ENCODE data around the gene PLCH2.

PLCH2 gene

GRCh38 chr1:2510366-2511155, 34.5 kb downstream of the PLCH2 start:
- Mint-ChIP-seq H3K4me1 (ENCODE audit: low read depth) (no peaks in the 10 kb centered on the region), H3K27me3 (no peaks in the 10 kb centered on the region), H3K27ac (no peak overlapping the region), H3K9me3 (no peaks in the 10 kb centered on the region), H3K4me3 (no peak overlapping the region), H3K36me3 (ENCODE audit: low read depth) (peaks cover 4% of the 10 kb centered on the region)

- H3K9me3 Mint-ChIP-seq = no peaks in the 10 kb centered on the region
- H3K27me3 Mint-ChIP-seq = no peaks in the 10 kb centered on the region
- H3K4me1 Mint-ChIP-seq (ENCODE audit: low read depth) = no peaks in the 10 kb centered on the region
- peaks cover 8% of the 10 kb centered on the region for H3K36me3 Mint-ChIP-seq (ENCODE audit: low read depth)
- H3K4me3 Mint-ChIP-seq = no peak overlapping the region
- H3K27ac Mint-ChIP-seq = no peak overlapping the region
Measured at GRCh38 chr1:2512862-2513421, 36.9 kb downstream of the PLCH2 start.

GRCh38 chr1:2513939-2514652, 38.0 kb downstream of the PLCH2 start:
- H3K36me3 Mint-ChIP-seq (ENCODE audit: low read depth) = peaks cover 10% of the 10 kb centered on the region
- H3K9me3 Mint-ChIP-seq = no peaks in the 10 kb centered on the region
- H3K27ac Mint-ChIP-seq = no peak overlapping the region
- no peaks in the 10 kb centered on the region for H3K4me1 Mint-ChIP-seq (ENCODE audit: low read depth)
- H3K4me3 Mint-ChIP-seq = no peak overlapping the region
- H3K27me3 Mint-ChIP-seq = no peaks in the 10 kb centered on the region

GRCh38 chr1:2514863-2515762, 39.0 kb downstream of the PLCH2 start:
- H3K27me3 Mint-ChIP-seq = no peaks in the 10 kb centered on the region
- H3K4me1 Mint-ChIP-seq (ENCODE audit: low read depth) = no peaks in the 10 kb centered on the region
- no peak overlapping the region for H3K27ac Mint-ChIP-seq
- no peak overlapping the region for H3K4me3 Mint-ChIP-seq
- H3K9me3 Mint-ChIP-seq = no peaks in the 10 kb centered on the region
- H3K36me3 Mint-ChIP-seq (ENCODE audit: low read depth) = peaks cover 10% of the 10 kb centered on the region

- H3K36me3 Mint-ChIP-seq (ENCODE audit: low read depth) = peaks cover 13% of the 10 kb centered on the region
- no peak overlapping the region for H3K27ac Mint-ChIP-seq
- no peak overlapping the region for H3K4me3 Mint-ChIP-seq
- H3K27me3 Mint-ChIP-seq = no peaks in the 10 kb centered on the region
- H3K9me3 Mint-ChIP-seq = no peaks in the 10 kb centered on the region
- no peaks in the 10 kb centered on the region for H3K4me1 Mint-ChIP-seq (ENCODE audit: low read depth)
Measured at GRCh38 chr1:2515763-2516080, 39.6 kb downstream of the PLCH2 start.

- no peaks in the 10 kb centered on the region for H3K9me3 Mint-ChIP-seq
- H3K27me3 Mint-ChIP-seq = no peaks in the 10 kb centered on the region
- H3K4me3 Mint-ChIP-seq = no peak overlapping the region
- H3K4me1 Mint-ChIP-seq (ENCODE audit: low read depth) = no peaks in the 10 kb centered on the region
- peaks cover 17% of the 10 kb centered on the region for H3K36me3 Mint-ChIP-seq (ENCODE audit: low read depth)
- no peak overlapping the region for H3K27ac Mint-ChIP-seq
Measured at GRCh38 chr1:2516124-2516523, 40.0 kb downstream of the PLCH2 start.

- peaks cover 18% of the 10 kb centered on the region for H3K36me3 Mint-ChIP-seq (ENCODE audit: low read depth)
- H3K27ac Mint-ChIP-seq = no peak overlapping the region
- H3K4me3 Mint-ChIP-seq = no peak overlapping the region
- no peaks in the 10 kb centered on the region for H3K27me3 Mint-ChIP-seq
- H3K4me1 Mint-ChIP-seq (ENCODE audit: low read depth) = no peaks in the 10 kb centered on the region
- no peaks in the 10 kb centered on the region for H3K9me3 Mint-ChIP-seq
Measured at GRCh38 chr1:2516946-2517345, 40.9 kb downstream of the PLCH2 start.

GRCh38 chr1:2517966-2518365, 41.9 kb downstream of the PLCH2 start:
- H3K4me3 Mint-ChIP-seq = no peak overlapping the region
- no peak overlapping the region for H3K27ac Mint-ChIP-seq
- H3K9me3 Mint-ChIP-seq = no peaks in the 10 kb centered on the region
- H3K36me3 Mint-ChIP-seq (ENCODE audit: low read depth) = peaks cover 17% of the 10 kb centered on the region
- H3K27me3 Mint-ChIP-seq = no peaks in the 10 kb centered on the region
- H3K4me1 Mint-ChIP-seq (ENCODE audit: low read depth) = peaks cover 6% of the 10 kb centered on the region

- Mint-ChIP-seq H3K9me3 (no peaks in the 10 kb centered on the region), H3K36me3 (ENCODE audit: low read depth) (peaks cover 14% of the 10 kb centered on the region), H3K4me3 (no peak overlapping the region), H3K4me1 (ENCODE audit: low read depth) (peaks cover 12% of the 10 kb centered on the region), H3K27ac (no peak overlapping the region), H3K27me3 (no peaks in the 10 kb centered on the region)
Measured at GRCh38 chr1:2518528-2518927, 42.4 kb downstream of the PLCH2 start.

GRCh38 chr1:2519029-2519685, 43.1 kb downstream of the PLCH2 start:
- Mint-ChIP-seq H3K4me3 (no peak overlapping the region), H3K27ac (no peak overlapping the region), H3K4me1 (ENCODE audit: low read depth) (peaks cover 18% of the 10 kb centered on the region), H3K9me3 (no peaks in the 10 kb centered on the region), H3K36me3 (ENCODE audit: low read depth) (peaks cover 14% of the 10 kb centered on the region), H3K27me3 (no peaks in the 10 kb centered on the region)

GRCh38 chr1:2519729-2520128, 43.6 kb downstream of the PLCH2 start:
- Mint-ChIP-seq H3K9me3 (no peaks in the 10 kb centered on the region), H3K36me3 (ENCODE audit: low read depth) (peaks cover 14% of the 10 kb centered on the region), H3K27ac (no peak overlapping the region), H3K4me3 (no peak overlapping the region), H3K27me3 (no peaks in the 10 kb centered on the region), H3K4me1 (ENCODE audit: low read depth) (peaks cover 24% of the 10 kb centered on the region)

GRCh38 chr1:2520206-2520605, 44.1 kb downstream of the PLCH2 start:
- peaks cover 14% of the 10 kb centered on the region for H3K36me3 Mint-ChIP-seq (ENCODE audit: low read depth)
- no peaks in the 10 kb centered on the region for H3K27me3 Mint-ChIP-seq
- H3K4me3 Mint-ChIP-seq = no peak overlapping the region
- no peaks in the 10 kb centered on the region for H3K9me3 Mint-ChIP-seq
- peaks cover 29% of the 10 kb centered on the region for H3K4me1 Mint-ChIP-seq (ENCODE audit: low read depth)
- no peak overlapping the region for H3K27ac Mint-ChIP-seq

- Mint-ChIP-seq H3K4me1 (ENCODE audit: low read depth) (peaks cover 32% of the 10 kb centered on the region), H3K4me3 (no peak overlapping the region), H3K36me3 (ENCODE audit: low read depth) (peaks cover 14% of the 10 kb centered on the region), H3K27me3 (no peaks in the 10 kb centered on the region), H3K27ac (no peak overlapping the region), H3K9me3 (no peaks in the 10 kb centered on the region)
Measured at GRCh38 chr1:2520806-2521205, 44.7 kb downstream of the PLCH2 start.

- H3K4me1 Mint-ChIP-seq (ENCODE audit: low read depth) = peaks cover 37% of the 10 kb centered on the region
- H3K27me3 Mint-ChIP-seq = no peaks in the 10 kb centered on the region
- no peaks in the 10 kb centered on the region for H3K9me3 Mint-ChIP-seq
- no peak overlapping the region for H3K27ac Mint-ChIP-seq
- peaks cover 14% of the 10 kb centered on the region for H3K36me3 Mint-ChIP-seq (ENCODE audit: low read depth)
- no peak overlapping the region for H3K4me3 Mint-ChIP-seq
Measured at GRCh38 chr1:2522230-2522629, 46.1 kb downstream of the PLCH2 start.

Measured in stimulated activated naive CD8-positive, alpha-beta T cell treated with anti-CD3 and anti-CD28 coated beads, Interleukin-15, Interleukin-2, amounts not matched to agents 100 ng/mL and 50 ng/mL, for 24 hours (primary cell).